Loucy (cell line): ENCODE results near the gene NTRK1.

Source experiments
- H2AFZ ChIP-seq: fragments of 200-600 bp; sonication (generic); 2 replicates; pipeline ENCODE4 v1.6.0; 2016; ENCODE audit warnings: antibody characterized with exemption, mild to moderate bottlenecking, low read length, moderate library complexity
- H3F3A ChIP-seq: fragments of 200-600 bp; 2 replicates; pipeline ENCODE4 v1.6.0; 2016; ENCODE audit warnings: antibody characterized with exemption, low read depth, mild to moderate bottlenecking
- H3K27me3 ChIP-seq: fragments of 200-600 bp; sonication (generic); 2 replicates; pipeline ENCODE4 v1.6.1; 2014; ENCODE audit warnings: low read length, mild to moderate bottlenecking; ENCODE audit not compliant: insufficient read depth, poor library complexity, severe bottlenecking
- H3K36me3 ChIP-seq: fragments of 200-600 bp; sonication (generic); 2 replicates; pipeline ENCODE4 v1.6.1; 2016; ENCODE audit warnings: low read length; ENCODE audit not compliant: insufficient read depth
- H3K4me1 ChIP-seq: fragments of 200-600 bp; sonication (generic); 2 replicates; pipeline ENCODE4 v1.5.1; 2014; ENCODE audit warnings: low read length, mild to moderate bottlenecking; ENCODE audit not compliant: insufficient read depth, poor library complexity, severe bottlenecking
- H3K4me2 ChIP-seq: fragments of 200-600 bp; sonication (generic); 2 replicates; pipeline ENCODE4 v1.6.0; 2014; ENCODE audit warnings: antibody characterized with exemption, low read length, low read depth, mild to moderate bottlenecking; ENCODE audit not compliant: poor library complexity, severe bottlenecking
- H3K4me3 ChIP-seq: fragments of 200-600 bp; sonication (generic); 2 replicates; pipeline ENCODE4 v1.5.1; 2014; ENCODE audit warnings: low read length, mild to moderate bottlenecking, mixed read lengths; ENCODE audit not compliant: poor library complexity, severe bottlenecking
- H3K79me2 ChIP-seq: fragments of 200-600 bp; sonication (generic); 2 replicates; pipeline ENCODE4 v1.6.1; 2014; ENCODE audit warnings: low read length; ENCODE audit not compliant: insufficient read depth
- H3K9ac ChIP-seq: fragments of 200-600 bp; sonication (generic); 2 replicates; pipeline ENCODE4 v1.6.0; 2014; ENCODE audit warnings: mild to moderate bottlenecking, low read depth, low read length, moderate library complexity; ENCODE audit not compliant: poor library complexity, severe bottlenecking
- H3K9me2 ChIP-seq: fragments of 200-600 bp; sonication (generic); replicated peaks from 2 replicates; pipeline ENCODE4 v1.6.1; 2016; ENCODE audit warnings: low read depth, low read length, mixed read lengths
- H3K9me3 ChIP-seq: fragments of 200-600 bp; sonication (generic); 2 replicates; pipeline ENCODE4 v1.6.1; 2014; ENCODE audit warnings: mild to moderate bottlenecking, antibody characterized with exemption, low read length, low read depth; ENCODE audit not compliant: insufficient read depth
- H4K20me1 ChIP-seq: fragments of 200-600 bp; sonication (generic); 2 replicates; pipeline ENCODE4 v1.6.0; 2014; ENCODE audit warnings: antibody characterized with exemption, low read length, mild to moderate bottlenecking; ENCODE audit not compliant: insufficient read depth, poor library complexity, severe bottlenecking
- CTCF ChIP-seq: fragments of 200-600 bp; sonication (generic); conservative IDR thresholded peaks from 2 replicates; pipeline ENCODE4 v1.5.1; 2014; ENCODE audit warnings: mild to moderate bottlenecking, antibody characterized with exemption, low read length
- EZH2phosphoT487 ChIP-seq: fragments of 200-600 bp; IDR thresholded peaks from 2 replicates; pipeline ENCODE4 v1.6.1; 2018; ENCODE audit warnings: antibody characterized with exemption, mild to moderate bottlenecking, moderate library complexity, borderline replicate concordance

Gene NTRK1

GRCh38 chr1:156901590-156901900, 40.9 kb downstream of the NTRK1 start:
- H3K9me2 ChIP-seq: no peaks in the 10 kb centered on the region
- H3K9ac ChIP-seq: no peak overlapping the region
- H3K79me2 ChIP-seq: no peaks in the 10 kb centered on the region
- no peaks in the 10 kb centered on the region for H3K9me3 ChIP-seq
- no peak overlapping the region for H3K4me3 ChIP-seq
- no peak for TF ChIP-seq EZH2phosphoT487
- no peak for TF ChIP-seq CTCF
- no peaks in the 10 kb centered on the region for H4K20me1 ChIP-seq
- no peaks in the 10 kb centered on the region for H3K36me3 ChIP-seq
- no peaks in the 10 kb centered on the region for H3K27me3 ChIP-seq
- no peak overlapping the region for H3K4me2 ChIP-seq
- H3K4me1 ChIP-seq: no peaks in the 10 kb centered on the region
- no peak overlapping the region for H2AFZ ChIP-seq
- no peaks in the 10 kb centered on the region for H3F3A ChIP-seq

- Histone ChIP-seq H3K4me3 (no peak overlapping the region), H3K9ac (no peak overlapping the region)
Observed at GRCh38 chr1:156901966-156902915, 41.6 kb downstream of the NTRK1 start.

GRCh38 chr1:156903328-156904091, 42.8 kb downstream of the NTRK1 start:
- Histone ChIP-seq H3K4me1 (peaks cover 9% of the 10 kb centered on the region), H3K27me3 (no peaks in the 10 kb centered on the region), H3F3A (no peaks in the 10 kb centered on the region), H3K9me2 (no peaks in the 10 kb centered on the region), H3K9ac (no peak overlapping the region), H4K20me1 (no peaks in the 10 kb centered on the region), H3K79me2 (no peaks in the 10 kb centered on the region), H2AFZ (no peak overlapping the region), H3K4me3 (no peak overlapping the region), H3K4me2 (no peak overlapping the region), H3K9me3 (no peaks in the 10 kb centered on the region), H3K36me3 (no peaks in the 10 kb centered on the region)
- no peak for TF ChIP-seq CTCF
- no peak for TF ChIP-seq EZH2phosphoT487

More at GRCh38 chr1:156901966-156902915, 41.6 kb downstream of the NTRK1 start:
- Histone ChIP-seq H3K4me1 (peaks cover 5% of the 10 kb centered on the region), H3F3A (no peaks in the 10 kb centered on the region), H3K79me2 (no peaks in the 10 kb centered on the region), H3K27me3 (no peaks in the 10 kb centered on the region), H2AFZ (no peak overlapping the region), H3K9me2 (no peaks in the 10 kb centered on the region), H3K36me3 (no peaks in the 10 kb centered on the region), H4K20me1 (no peaks in the 10 kb centered on the region), H3K9me3 (no peaks in the 10 kb centered on the region), H3K4me2 (no peak overlapping the region)
- TF ChIP-seq EZH2phosphoT487 (no peak), CTCF (no peak)
